ENCODE data around the gene ASPRV1. TPM values are rescaled to one million over a fixed set of nuclear protein-coding genes. Genes with fewer than 3 reads are reported as not detected.

ASPRV1 gene
- total RNA-seq, 1 experiment from 2014 or later, result 0.66 TPM

DNA sequence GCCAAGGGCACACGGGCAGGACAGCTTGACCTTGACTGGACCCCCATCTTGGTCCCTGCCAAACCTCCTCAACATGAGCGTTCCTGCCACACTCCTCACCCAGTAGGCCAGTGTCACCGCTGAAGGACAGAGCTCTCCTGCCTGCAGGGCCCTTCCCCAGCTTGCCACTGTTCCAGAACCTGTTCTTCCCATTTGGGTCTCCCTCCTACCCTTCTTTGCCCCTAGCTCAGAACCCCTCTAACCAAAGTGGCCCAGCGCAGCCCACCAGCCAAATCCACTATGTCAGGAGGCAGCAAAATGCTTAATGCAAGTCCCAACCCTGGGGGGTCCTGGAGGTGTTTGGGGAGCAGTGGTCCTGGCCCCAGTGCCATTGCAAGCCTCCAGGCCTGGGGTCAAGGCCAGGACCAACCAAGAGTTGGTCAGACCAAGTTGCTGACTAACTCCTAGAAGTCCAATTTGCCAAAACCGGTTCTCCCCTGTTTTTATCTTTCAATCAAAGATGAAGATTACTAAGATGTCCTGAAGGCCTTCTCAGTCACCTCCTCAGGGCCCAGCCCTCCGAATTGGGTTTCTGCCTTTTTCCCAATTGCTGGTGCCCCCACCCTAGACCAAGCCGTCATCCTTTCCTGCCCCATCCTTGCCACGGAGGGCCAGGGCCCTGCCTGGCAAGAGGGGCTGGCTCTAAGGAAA, 4.5 kb upstream of the ASPRV1 start:
- Histone ChIP-seq H3K4me3 (ENCODE audit: low read depth, low read length) (no peak overlapping the region), H3K27me3 (replicated peaks; ENCODE audit: control insufficient read depth, insufficient read depth, low read length) (no peaks in the 10 kb centered on the region), H3K4me1 (peaks cover 9% of the 10 kb centered on the region; the same call in 1 of the 2 replicates), H3K36me3 (ENCODE audit: control insufficient read depth, insufficient read depth, low read length) (0 out of 2 replicates have a peak, but pooled peaks cover 1% of the 10 kb centered on the region), H3K9me3 (no peaks in the 10 kb centered on the region)
- TF ChIP-seq, protein P1, sequence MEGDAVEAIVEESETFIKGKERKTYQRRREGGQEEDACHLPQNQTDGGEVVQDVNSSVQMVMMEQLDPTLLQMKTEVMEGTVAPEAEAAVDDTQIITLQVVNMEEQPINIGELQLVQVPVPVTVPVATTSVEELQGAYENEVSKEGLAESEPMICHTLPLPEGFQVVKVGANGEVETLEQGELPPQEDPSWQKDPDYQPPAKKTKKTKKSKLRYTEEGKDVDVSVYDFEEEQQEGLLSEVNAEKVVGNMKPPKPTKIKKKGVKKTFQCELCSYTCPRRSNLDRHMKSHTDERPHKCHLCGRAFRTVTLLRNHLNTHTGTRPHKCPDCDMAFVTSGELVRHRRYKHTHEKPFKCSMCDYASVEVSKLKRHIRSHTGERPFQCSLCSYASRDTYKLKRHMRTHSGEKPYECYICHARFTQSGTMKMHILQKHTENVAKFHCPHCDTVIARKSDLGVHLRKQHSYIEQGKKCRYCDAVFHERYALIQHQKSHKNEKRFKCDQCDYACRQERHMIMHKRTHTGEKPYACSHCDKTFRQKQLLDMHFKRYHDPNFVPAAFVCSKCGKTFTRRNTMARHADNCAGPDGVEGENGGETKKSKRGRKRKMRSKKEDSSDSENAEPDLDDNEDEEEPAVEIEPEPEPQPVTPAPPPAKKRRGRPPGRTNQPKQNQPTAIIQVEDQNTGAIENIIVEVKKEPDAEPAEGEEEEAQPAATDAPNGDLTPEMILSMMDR (IDR thresholded peaks at IDR 0.05; ENCODE audit: insufficient read depth in 1 of 2, low read depth in 1 of 2, low read length in 1 of 2, severe bottlenecking in 1 of 2, unreplicated experiment in 1 of 2), result no peak
- Mint-ChIP-seq H3K9me3 (ENCODE audit: unreplicated experiment) (no peaks in the 10 kb centered on the region), H3K36me3 (ENCODE audit: insufficient read depth, unreplicated experiment) (no peaks in the 10 kb centered on the region), H3K27me3 (ENCODE audit: insufficient read depth, unreplicated experiment) (no peaks in the 10 kb centered on the region), H3K4me3 (ENCODE audit: unreplicated experiment) (no peak overlapping the region), H3K4me1 (ENCODE audit: low read depth, unreplicated experiment) (no peaks in the 10 kb centered on the region), H3K27ac (ENCODE audit: unreplicated experiment) (no peak overlapping the region)
- intact Hi-C loops (cut with micrococcal nuclease; ENCODE audit: unreplicated experiment), result no loop called here
- no peak for DNase-seq
- CTCF ChIA-PET, result no interaction called here
- no TSS peak for BruUV-seq (replicated peaks)
- POLR2A ChIA-PET, result no interaction called here

DNA sequence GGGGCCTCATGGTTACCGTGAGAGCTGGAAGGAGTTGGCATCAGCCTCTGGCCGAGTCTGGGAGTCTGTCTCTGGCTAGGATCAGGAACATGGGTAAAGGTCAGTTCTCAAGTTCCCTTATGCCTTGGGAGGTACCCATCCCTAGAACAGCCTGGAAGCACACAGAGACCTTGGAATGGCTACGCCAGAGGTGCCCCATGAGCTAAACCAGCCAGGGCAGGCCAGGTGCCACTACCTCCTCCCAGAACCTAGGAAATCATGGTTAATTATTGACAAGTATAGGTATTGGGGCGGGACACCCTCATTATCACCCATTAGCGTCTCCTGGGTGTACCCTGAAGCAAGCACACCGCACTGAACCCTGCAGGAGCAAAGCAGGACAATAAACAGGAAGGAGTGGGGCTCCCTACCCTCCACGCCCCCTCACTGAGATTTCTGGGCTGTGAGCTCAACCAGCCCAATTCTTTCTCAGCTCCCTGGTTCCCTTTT, 3.0 kb upstream of the ASPRV1 start:
- intact Hi-C loops (cut with micrococcal nuclease; ENCODE audit: unreplicated experiment), result no loop called here
- no peaks in the 10 kb centered on the region for H3K4me1 Mint-ChIP-seq (ENCODE audit: low read depth, unreplicated experiment)
- no peaks in the 10 kb centered on the region for H3K27me3 ChIP-seq (replicated peaks; ENCODE audit: control insufficient read depth, insufficient read depth, low read length)
- H3K27me3 Mint-ChIP-seq (ENCODE audit: insufficient read depth, unreplicated experiment), result no peaks in the 10 kb centered on the region
- no peak overlapping the region for H3K27ac Mint-ChIP-seq (ENCODE audit: unreplicated experiment)
- DNase-seq, result no peak
- H3K36me3 Mint-ChIP-seq (ENCODE audit: insufficient read depth, unreplicated experiment), result no peaks in the 10 kb centered on the region
- H3K4me3 ChIP-seq (ENCODE audit: low read depth, low read length), result no peak overlapping the region
- no TSS peak for BruUV-seq (replicated peaks)
- TF ChIP-seq, protein P1 (IDR thresholded peaks at IDR 0.05; ENCODE audit: insufficient read depth in 1 of 2, low read depth in 1 of 2, low read length in 1 of 2, severe bottlenecking in 1 of 2, unreplicated experiment in 1 of 2), result no peak
- no peaks in the 10 kb centered on the region for H3K9me3 ChIP-seq
- H3K36me3 ChIP-seq (ENCODE audit: control insufficient read depth, insufficient read depth, low read length), result 0 out of 2 replicates have a peak, but pooled peaks cover 1% of the 10 kb centered on the region
- CTCF ChIA-PET, result no interaction called here
- H3K9me3 Mint-ChIP-seq (ENCODE audit: unreplicated experiment), result no peaks in the 10 kb centered on the region
- H3K4me3 Mint-ChIP-seq (ENCODE audit: unreplicated experiment), result no peak overlapping the region
- POLR2A ChIA-PET, result interaction anchor here (0.5 to 0.6 kb wide), 2 partner anchors 41 to 206 kb away, joined by 3 read pairs; no protein-coding TSS in a partner anchor
- H3K4me1 ChIP-seq, result peaks cover 9% of the 10 kb centered on the region; the same call in 1 of the 2 replicates

DNA sequence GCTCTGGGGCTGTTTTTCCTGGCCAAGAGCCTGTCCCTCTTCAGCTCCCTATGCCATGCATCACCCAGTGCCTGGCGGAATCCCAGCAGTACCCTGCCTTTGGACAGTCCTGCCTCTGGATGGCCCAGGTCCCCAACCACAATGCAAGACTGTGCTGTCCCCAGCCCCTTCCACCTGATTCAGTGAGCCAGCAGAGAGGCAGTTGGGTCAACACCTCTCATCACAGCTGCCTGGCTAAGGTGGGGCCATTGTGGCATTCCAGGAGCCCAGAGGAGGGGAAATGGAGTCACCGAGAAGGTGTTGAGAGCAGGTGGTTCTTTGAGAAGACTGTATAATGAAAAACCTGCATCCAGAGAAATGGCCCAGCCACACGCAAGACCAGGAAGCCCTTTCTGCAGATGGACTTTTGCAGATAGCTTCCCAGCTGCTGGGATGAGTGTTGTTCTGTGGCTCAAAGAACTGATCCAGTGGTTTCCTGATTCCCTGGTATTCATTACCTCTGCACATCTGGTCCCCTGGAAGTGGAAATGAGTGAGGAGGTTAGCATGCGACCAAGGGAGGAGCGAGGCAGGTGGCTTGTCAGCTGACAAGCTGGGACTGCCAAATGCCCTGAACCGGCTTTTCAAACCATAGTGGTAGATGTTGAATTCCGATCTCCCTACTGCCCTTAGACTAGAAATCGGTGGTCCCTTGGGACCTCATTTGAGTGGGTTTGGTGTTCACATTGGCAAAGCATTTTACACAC, 1.7 kb upstream of the ASPRV1 start:
- H3K9me3 Mint-ChIP-seq (ENCODE audit: unreplicated experiment), result no peaks in the 10 kb centered on the region
- POLR2A ChIA-PET, result no interaction called here
- no peaks in the 10 kb centered on the region for H3K9me3 ChIP-seq
- no peaks in the 10 kb centered on the region for H3K4me1 Mint-ChIP-seq (ENCODE audit: low read depth, unreplicated experiment)
- intact Hi-C loops (cut with micrococcal nuclease; ENCODE audit: unreplicated experiment), result no loop called here
- H3K4me3 ChIP-seq (ENCODE audit: low read depth, low read length), result no peak overlapping the region
- BruUV-seq (replicated peaks), result no TSS peak
- H3K36me3 Mint-ChIP-seq (ENCODE audit: insufficient read depth, unreplicated experiment), result no peaks in the 10 kb centered on the region
- DNase-seq, result no peak
- CTCF ChIA-PET, result no interaction called here
- TF ChIP-seq, protein P1 (IDR thresholded peaks at IDR 0.05; ENCODE audit: insufficient read depth in 1 of 2, low read depth in 1 of 2, low read length in 1 of 2, severe bottlenecking in 1 of 2, unreplicated experiment in 1 of 2), result no peak
- no peaks in the 10 kb centered on the region for H3K27me3 Mint-ChIP-seq (ENCODE audit: insufficient read depth, unreplicated experiment)
- peaks cover 9% of the 10 kb centered on the region; the same call in 1 of the 2 replicates for H3K4me1 ChIP-seq
- H3K36me3 ChIP-seq (ENCODE audit: control insufficient read depth, insufficient read depth, low read length), result 0 out of 2 replicates have a peak, but pooled peaks cover 1% of the 10 kb centered on the region
- no peak overlapping the region for H3K4me3 Mint-ChIP-seq (ENCODE audit: unreplicated experiment)
- no peak overlapping the region for H3K27ac Mint-ChIP-seq (ENCODE audit: unreplicated experiment)
- H3K27me3 ChIP-seq (replicated peaks; ENCODE audit: control insufficient read depth, insufficient read depth, low read length), result no peaks in the 10 kb centered on the region
